SIG-M5 (cell line): Measurements from ENCODE around the gene NFKBIL1.

Experiments used
- DNase-seq: peaks from one replicate; lab custom pipeline; 2025; lab: John Stamatoyannopoulos, UW

NFKBIL1 gene

DNA sequence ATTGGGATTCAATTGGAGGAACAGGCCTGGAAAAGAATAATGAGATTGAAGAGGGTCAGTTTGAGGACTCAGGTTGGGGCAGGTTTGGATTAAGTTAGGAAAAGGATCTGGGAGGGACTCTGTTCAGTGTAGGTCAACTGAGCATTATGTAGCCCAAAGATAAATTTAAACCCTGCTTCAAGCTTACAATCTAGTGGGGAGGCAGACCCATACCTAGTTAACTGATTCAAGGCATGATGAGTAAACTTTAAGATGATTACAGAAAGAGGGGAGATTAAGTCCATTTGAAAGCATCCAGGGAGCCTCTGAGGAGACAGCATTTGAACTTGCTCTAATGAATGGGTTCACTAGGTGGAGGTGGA, 13.3 kb downstream of the NFKBIL1 start:
- DNase-seq, result no peak

DNA sequence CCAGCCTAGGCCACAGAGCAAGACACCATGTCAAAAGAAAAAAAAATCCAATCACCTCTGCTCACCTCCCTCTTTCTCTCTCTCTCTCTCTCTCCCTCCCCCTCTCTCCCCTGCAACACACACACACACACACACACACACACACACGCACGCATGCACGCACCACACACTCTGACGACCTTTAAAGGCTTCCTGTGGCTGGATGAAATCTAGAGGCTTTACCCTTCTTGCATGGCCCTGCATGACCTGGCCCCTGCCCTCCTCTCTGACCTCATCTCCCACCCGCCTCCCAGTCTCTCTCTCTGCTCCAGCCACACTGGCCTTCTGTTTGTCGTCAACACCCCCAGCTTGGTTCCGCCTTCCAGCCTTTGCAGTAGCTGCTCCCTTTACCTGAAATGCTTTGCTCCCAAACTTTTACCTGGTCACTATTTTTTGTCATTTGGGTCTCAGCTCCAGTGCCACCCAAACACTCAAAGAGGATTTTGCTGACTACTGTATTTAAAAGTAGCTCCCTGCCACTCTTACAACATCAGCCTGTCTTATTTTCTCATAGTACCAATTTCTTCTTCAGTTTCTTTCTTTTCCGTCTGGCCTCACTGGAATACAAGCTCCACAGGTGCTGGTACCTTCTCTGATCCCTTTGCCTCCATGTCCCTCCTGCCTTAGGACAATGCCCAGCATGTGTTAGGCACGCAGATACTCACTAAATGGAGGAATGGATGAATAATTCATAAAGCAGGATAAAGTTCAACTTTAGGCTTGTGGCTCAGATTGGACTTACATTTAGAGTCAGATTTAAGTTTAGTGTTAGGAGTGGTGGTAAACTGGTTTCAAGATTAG, 20.3 kb downstream of the NFKBIL1 start:
- no peak for DNase-seq

DNA sequence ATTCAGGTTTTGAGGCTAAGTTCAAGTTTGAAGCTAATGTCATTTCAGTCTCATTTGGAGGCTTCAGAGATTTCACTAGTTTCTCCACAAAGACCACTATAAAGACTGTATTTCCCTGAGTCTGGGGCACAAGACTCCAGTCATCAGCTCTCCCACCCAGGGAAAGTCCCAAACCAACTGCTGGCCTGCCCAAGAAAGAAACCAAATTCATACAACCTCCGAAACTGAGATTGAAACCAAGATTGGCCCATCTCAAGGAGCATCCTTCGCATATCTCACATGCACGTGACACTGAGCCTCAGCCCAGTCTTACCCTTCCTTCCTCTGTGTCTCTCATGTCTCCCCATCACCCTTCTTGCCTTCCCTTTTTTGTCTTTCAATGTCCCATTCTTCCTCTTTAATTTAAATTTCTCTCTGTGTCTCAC, 21.1 kb downstream of the NFKBIL1 start:
- no peak for DNase-seq

DNA sequence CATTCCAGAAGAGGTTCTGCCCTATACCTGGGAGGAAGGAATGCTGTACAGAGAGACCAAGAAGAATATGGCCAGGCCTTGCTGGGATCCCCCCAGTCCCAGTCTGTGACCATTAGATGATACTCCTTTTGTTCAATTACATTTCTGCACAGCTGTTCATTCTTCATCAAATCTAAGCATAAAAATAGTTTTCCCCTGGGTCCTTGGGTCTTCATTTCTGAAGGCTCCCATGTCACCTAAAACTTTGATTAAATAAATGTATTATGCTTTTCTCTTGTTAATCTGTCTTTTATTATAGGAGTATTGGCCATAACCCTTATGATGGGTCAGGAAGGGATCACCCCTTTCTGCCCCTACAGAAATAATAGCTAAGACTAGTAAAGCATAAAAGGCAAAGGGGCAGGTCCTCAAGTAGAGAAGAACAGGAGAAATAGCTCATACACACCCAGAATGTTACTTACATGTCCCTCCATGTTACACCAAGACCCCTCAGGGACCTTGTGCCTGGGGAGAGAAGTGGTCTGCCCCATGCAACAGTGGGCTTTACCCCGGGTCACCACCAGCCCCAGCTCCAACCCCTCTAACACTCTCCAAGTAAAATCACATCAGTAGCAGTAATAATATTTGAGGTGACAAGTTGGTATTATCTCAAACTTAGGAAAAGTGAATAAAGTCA, 22.6 kb downstream of the NFKBIL1 start:
- no peak for DNase-seq

DNA sequence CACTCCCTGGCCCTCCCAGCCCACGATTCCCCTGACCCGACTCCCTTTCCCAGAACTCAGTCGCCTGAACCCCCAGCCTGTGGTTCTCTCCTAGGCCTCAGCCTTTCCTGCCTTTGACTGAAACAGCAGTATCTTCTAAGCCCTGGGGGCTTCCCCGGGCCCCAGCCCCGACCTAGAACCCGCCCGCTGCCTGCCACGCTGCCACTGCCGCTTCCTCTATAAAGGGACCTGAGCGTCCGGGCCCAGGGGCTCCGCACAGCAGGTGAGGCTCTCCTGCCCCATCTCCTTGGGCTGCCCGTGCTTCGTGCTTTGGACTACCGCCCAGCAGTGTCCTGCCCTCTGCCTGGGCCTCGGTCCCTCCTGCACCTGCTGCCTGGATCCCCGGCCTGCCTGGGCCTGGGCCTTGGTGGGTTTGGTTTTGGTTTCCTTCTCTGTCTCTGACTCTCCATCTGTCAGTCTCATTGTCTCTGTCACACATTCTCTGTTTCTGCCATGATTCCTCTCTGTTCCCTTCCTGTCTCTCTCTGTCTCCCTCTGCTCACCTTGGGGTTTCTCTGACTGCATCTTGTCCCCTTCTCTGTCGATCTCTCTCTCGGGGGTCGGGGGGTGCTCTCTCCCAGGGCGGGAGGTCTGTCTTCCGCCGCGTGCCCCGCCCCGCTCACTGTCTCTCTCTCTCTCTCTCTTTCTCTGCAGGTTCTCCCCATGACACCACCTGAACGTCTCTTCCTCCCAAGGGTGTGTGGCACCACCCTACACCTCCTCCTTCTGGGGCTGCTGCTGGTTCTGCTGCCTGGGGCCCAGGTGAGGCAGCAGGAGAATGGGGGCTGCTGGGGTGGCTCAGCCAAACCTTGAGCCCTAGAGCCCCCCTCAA, 24.9 kb downstream of the NFKBIL1 start, which contains the start of gene LTA:
TSS of gene LTA (plus strand) at position 249 of the 871 bp plus-strand sequence. CDS start at position 703, 454 bp downstream.
- no peak for DNase-seq

DNA sequence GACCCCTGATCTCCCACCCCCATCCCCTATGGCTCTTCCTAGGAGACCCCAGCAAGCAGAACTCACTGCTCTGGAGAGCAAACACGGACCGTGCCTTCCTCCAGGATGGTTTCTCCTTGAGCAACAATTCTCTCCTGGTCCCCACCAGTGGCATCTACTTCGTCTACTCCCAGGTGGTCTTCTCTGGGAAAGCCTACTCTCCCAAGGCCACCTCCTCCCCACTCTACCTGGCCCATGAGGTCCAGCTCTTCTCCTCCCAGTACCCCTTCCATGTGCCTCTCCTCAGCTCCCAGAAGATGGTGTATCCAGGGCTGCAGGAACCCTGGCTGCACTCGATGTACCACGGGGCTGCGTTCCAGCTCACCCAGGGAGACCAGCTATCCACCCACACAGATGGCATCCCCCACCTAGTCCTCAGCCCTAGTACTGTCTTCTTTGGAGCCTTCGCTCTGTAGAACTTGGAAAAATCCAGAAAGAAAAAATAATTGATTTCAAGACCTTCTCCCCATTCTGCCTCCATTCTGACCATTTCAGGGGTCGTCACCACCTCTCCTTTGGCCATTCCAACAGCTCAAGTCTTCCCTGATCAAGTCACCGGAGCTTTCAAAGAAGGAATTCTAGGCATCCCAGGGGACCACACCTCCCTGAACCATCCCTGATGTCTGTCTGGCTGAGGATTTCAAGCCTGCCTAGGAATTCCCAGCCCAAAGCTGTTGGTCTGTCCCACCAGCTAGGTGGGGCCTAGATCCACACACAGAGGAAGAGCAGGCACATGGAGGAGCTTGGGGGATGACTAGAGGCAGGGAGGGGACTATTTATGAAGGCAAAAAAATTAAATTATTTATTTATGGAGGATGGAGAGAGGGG, 26.1 kb downstream of the NFKBIL1 start:
- DNase-seq, result no peak

DNA sequence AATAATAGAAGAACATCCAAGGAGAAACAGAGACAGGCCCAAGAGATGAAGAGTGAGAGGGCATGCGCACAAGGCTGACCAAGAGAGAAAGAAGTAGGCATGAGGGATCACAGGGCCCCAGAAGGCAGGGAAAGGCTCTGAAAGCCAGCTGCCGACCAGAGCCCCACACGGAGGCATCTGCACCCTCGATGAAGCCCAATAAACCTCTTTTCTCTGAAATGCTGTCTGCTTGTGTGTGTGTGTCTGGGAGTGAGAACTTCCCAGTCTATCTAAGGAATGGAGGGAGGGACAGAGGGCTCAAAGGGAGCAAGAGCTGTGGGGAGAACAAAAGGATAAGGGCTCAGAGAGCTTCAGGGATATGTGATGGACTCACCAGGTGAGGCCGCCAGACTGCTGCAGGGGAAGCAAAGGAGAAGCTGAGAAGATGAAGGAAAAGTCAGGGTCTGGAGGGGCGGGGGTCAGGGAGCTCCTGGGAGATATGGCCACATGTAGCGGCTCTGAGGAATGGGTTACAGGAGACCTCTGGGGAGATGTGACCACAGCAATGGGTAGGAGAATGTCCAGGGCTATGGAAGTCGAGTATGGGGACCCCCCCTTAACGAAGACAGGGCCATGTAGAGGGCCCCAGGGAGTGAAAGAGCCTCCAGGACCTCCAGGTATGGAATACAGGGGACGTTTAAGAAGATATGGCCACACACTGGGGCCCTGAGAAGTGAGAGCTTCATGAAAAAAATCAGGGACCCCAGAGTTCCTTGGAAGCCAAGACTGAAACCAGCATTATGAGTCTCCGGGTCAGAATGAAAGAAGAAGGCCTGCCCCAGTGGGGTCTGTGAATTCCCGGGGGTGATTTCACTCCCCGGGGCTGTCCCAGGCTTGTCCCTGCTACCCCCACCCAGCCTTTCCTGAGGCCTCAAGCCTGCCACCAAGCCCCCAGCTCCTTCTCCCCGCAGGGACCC, 27.0 kb downstream of the NFKBIL1 start:
- no peak for DNase-seq

DNA sequence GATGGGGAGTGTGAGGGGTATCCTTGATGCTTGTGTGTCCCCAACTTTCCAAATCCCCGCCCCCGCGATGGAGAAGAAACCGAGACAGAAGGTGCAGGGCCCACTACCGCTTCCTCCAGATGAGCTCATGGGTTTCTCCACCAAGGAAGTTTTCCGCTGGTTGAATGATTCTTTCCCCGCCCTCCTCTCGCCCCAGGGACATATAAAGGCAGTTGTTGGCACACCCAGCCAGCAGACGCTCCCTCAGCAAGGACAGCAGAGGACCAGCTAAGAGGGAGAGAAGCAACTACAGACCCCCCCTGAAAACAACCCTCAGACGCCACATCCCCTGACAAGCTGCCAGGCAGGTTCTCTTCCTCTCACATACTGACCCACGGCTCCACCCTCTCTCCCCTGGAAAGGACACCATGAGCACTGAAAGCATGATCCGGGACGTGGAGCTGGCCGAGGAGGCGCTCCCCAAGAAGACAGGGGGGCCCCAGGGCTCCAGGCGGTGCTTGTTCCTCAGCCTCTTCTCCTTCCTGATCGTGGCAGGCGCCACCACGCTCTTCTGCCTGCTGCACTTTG, 28.0 kb downstream of the NFKBIL1 start, which contains the start of gene TNF:
TSS of gene TNF (plus strand) at position 231 of the 567 bp plus-strand sequence. CDS start at position 408, 177 bp downstream.
- DNase-seq, result peak; percentile 53

DNA sequence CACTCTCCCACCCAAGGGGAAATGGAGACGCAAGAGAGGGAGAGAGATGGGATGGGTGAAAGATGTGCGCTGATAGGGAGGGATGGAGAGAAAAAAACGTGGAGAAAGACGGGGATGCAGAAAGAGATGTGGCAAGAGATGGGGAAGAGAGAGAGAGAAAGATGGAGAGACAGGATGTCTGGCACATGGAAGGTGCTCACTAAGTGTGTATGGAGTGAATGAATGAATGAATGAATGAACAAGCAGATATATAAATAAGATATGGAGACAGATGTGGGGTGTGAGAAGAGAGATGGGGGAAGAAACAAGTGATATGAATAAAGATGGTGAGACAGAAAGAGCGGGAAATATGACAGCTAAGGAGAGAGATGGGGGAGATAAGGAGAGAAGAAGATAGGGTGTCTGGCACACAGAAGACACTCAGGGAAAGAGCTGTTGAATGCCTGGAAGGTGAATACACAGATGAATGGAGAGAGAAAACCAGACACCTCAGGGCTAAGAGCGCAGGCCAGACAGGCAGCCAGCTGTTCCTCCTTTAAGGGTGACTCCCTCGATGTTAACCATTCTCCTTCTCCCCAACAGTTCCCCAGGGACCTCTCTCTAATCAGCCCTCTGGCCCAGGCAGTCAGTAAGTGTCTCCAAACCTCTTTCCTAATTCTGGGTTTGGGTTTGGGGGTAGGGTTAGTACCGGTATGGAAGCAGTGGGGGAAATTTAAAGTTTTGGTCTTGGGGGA, 28.7 kb downstream of the NFKBIL1 start:
- DNase-seq, result no peak

DNA sequence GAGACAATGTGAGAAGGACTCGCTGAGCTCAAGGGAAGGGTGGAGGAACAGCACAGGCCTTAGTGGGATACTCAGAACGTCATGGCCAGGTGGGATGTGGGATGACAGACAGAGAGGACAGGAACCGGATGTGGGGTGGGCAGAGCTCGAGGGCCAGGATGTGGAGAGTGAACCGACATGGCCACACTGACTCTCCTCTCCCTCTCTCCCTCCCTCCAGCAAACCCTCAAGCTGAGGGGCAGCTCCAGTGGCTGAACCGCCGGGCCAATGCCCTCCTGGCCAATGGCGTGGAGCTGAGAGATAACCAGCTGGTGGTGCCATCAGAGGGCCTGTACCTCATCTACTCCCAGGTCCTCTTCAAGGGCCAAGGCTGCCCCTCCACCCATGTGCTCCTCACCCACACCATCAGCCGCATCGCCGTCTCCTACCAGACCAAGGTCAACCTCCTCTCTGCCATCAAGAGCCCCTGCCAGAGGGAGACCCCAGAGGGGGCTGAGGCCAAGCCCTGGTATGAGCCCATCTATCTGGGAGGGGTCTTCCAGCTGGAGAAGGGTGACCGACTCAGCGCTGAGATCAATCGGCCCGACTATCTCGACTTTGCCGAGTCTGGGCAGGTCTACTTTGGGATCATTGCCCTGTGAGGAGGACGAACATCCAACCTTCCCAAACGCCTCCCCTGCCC, 29.6 kb downstream of the NFKBIL1 start:
- DNase-seq, result no peak

DNA sequence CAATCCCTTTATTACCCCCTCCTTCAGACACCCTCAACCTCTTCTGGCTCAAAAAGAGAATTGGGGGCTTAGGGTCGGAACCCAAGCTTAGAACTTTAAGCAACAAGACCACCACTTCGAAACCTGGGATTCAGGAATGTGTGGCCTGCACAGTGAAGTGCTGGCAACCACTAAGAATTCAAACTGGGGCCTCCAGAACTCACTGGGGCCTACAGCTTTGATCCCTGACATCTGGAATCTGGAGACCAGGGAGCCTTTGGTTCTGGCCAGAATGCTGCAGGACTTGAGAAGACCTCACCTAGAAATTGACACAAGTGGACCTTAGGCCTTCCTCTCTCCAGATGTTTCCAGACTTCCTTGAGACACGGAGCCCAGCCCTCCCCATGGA, 30.2 kb downstream of the NFKBIL1 start:
- DNase-seq, result no peak

DNA sequence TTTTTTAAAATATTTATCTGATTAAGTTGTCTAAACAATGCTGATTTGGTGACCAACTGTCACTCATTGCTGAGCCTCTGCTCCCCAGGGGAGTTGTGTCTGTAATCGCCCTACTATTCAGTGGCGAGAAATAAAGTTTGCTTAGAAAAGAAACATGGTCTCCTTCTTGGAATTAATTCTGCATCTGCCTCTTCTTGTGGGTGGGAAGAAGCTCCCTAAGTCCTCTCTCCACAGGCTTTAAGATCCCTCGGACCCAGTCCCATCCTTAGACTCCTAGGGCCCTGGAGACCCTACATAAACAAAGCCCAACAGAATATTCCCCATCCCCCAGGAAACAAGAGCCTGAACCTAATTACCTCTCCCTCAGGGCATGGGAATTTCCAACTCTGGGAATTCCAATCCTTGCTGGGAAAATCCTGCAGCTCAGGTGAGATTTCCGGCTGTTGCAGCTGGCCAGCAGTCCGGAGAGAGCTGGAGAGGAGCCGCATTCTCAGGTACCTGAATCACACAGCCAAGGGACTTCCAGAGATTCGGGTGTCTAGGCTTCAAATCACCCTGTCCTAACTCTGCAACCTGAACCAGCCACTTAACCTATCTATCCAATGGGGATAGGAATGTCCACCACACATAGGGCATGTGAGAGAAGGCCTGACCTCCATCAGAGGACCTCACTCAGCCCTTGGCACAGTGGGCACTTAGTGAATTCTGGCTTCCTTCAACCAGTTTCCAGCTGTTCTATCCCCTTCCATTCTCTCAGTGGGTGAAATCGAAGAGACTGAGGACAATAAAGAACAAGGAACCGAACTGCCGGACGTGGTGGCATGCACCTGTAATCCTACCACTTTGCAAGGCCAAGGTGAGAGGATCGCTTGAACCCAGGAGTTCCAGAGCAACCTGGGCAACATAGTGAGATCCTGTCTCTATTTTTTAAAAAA, 31.0 kb downstream of the NFKBIL1 start:
- no peak for DNase-seq

DNA sequence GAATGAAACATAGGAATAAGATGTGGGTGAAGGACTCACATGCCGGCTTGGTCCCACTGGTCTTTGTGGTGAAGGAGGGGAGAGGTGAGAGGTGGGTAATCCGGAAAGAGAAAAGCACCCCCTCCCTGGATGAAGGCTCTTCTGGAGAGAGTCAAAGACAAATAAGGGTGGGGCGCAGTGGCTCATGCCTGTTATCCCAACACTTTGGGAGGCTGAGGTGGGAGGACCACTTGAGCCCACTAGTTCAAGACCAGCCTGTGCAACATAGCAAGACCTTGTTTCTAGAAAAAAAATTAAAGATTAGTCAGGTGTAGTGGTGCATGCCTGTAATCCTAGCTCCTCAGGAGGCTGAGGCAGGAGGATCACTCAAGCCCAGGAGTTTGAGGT, 31.7 kb downstream of the NFKBIL1 start:
- DNase-seq, result no peak

DNA sequence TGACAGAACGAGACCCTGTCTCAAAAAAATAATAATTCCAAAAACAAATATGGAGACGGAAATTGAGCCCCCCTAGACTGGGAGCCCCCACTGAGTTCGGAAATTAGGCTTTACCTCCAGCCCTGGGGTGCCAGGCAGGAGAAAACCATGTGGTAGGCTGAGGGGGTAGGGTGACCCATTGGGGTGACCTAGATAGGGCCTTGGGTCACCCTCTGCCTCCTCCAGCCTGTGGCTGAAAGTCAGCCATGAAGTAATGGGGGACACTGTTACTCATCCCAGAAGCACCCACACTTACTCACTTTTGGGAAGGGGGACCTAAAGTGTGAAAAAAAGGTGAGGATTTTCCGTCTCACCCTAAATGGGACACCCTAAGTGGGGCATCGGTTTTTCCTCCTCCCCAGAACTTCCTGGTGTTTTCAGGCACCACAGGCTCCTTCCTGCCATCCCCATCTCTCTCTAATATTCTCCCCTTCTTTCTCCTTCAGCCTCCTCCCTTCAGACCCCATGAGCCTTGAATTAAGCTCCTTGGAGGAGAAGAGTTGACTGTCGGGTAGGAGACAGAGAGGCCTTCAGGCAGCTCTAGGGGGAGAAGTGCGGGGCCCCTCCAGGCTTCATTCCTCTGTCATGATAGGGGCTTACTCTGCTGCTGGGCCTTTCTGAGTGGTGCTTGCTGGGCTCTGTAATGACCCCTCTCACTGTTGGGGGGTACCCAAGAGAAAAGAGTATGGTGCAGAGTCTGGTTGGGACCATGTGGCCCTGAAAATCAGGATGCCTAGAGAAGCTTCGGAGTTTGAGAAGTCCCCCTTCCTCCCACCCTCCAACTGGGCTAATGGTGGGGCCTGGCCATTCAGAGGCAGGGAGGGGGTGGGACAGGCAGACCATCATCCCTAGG, 32.4 kb downstream of the NFKBIL1 start:
- no peak for DNase-seq

DNA sequence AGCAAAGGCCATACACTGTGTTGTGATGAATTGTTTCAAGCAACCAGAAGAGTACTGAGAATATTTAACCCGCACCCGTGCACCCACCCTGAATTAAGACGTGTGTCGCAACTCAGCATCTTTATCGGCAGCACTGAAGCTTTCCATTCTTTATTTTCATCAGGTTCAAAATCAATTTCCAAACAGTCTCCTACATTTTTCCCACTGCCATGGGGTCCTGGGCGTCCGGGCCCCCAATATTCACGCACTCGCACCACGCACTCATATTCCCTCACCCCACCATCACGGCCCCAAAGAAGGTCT, 33.0 kb downstream of the NFKBIL1 start:
- no peak for DNase-seq

DNA sequence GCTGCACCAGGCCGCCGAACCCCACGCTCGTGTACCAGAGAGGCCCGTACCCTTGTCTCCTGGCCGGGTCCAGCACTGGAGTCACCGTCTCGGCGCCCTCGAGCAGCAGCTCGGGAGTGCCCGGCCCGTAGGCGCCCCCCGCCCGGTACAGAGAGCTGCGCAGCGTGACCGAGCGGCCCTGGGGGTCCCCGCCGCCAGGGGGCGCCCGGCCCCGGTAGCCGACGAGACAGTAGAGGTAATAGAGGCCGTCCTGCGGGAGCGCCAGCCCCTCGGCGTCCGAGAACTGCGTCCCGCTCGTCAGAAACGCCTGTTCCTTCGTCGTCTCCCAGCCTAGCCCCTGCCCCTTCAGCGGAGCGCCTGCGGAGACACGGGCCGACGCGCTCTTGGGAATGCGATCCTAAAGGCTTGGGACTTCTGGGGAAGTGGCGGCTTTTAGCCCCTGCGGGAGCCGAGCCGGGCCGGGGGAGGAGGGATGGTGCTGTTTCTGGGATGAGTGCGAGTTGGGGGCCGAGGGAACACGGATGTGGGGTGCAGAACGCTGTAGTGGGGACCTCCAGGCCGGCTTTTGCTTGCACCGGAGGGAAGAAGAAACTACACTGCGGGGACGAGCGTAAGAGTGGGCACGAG, 33.5 kb downstream of the NFKBIL1 start:
- no peak for DNase-seq
